Heart left ventricle (tissue), 16 donors: ENCODE measurements around the gene DSCAM. TPM values are rescaled to one million over a fixed set of nuclear protein-coding genes. Genes with fewer than 3 reads are reported as not detected.
A peak's percentile ranks its signal among the peaks of the same experiment; 100 is the strongest.

ENCODE experiments used
- ATAC-seq, 4 donors: fragments of 200-7000 bp; cut with Tn5 transposase; one replicate each; pipeline ENCODE4 v1.9.1; 2020 to 2022; ENCODE audit warnings: moderate library complexity in 4 of 4, mild to moderate bottlenecking in 3 of 4, moderate number of reproducible peaks in 1 of 4
- DNase-seq, 5 donors: peaks; one replicate each; pipeline ENCODE4 v3.0.0-alpha.2; 2020
- H3K27ac ChIP-seq, 12 donors: fragments of 200-600 bp; sonication (generic) in 4 of 12; one replicate each; pipeline versions ENCODE4 v1.5.0 to v1.8.0; 2016 to 2022; ENCODE audit warnings: mild to moderate bottlenecking in 2 of 12
- H3K27me3 ChIP-seq, 9 donors: fragments of 200-600 bp; sonication (generic) in 2 of 9; one replicate each; pipeline versions ENCODE4 v1.5.1 to v1.8.0; 2016 to 2022; ENCODE audit warnings: mild to moderate bottlenecking in 3 of 9
- H3K36me3 ChIP-seq, 9 donors: fragments of 200-600 bp; sonication (generic) in 2 of 9; one replicate each; pipeline versions ENCODE4 v1.5.0 to v1.8.0; 2018 to 2022; ENCODE audit warnings: mild to moderate bottlenecking in 2 of 9
- H3K4me1 ChIP-seq, 12 donors: fragments of 200-600 bp; sonication (generic) in 4 of 12; one replicate each; pipeline versions ENCODE4 v1.5.0 to v1.8.0; 2016 to 2022; ENCODE audit warnings: mild to moderate bottlenecking in 3 of 12
- H3K4me3 ChIP-seq, 12 donors: fragments of 200-600 bp; sonication (generic) in 4 of 12; one replicate each; pipeline versions ENCODE4 v1.5.0 to v1.8.0; 2017 to 2022; ENCODE audit warnings: mild to moderate bottlenecking in 9 of 12, moderate library complexity in 4 of 12
- H3K9me3 ChIP-seq, 12 donors: fragments of 200-600 bp; sonication (generic) in 4 of 12; one replicate each; pipeline versions ENCODE4 v1.5.0 to v1.8.0; 2016 to 2022; ENCODE audit warnings: mild to moderate bottlenecking in 1 of 12
- CTCF ChIP-seq, 12 donors: fragments of 200-600 bp; sonication (generic) in 4 of 12; IDR thresholded peaks; one replicate each; pipeline versions ENCODE4 v1.5.0 to v1.8.0; 2018 to 2022; ENCODE audit warnings: antibody characterized with exemption in 12 of 12, mild to moderate bottlenecking in 5 of 12
- POLR2A ChIP-seq, 2 donors: fragments of 450-650 bp; IDR thresholded peaks; one replicate each; pipeline ENCODE4 v1.6.1; 2017; ENCODE audit warnings: antibody characterized with exemption in 2 of 2, mild to moderate bottlenecking in 2 of 2, moderate library complexity in 2 of 2
- WGBS, 4 donors: extraction: QIAGEN DNeasy Blood & Tissue Kit in 2 of 4; methylation state at CpG; one replicate each; pipeline versions ENCODE4 v1.1.5 to v1.1.7; 2013 to 2018; 5-methylcytosine and 5-hydroxymethylcytosine counted together
- intact Hi-C, 10 donors: fragments of 100-400 bp; cut with DNase I; formaldehyde crosslinking; loops; one replicate each; pipeline versions ENCODE4 v1.11.1 to v1.14.2; 2022
- polyA plus RNA-seq, 2 donors: library from polyadenylated mRNA; stranded (reverse); fragments of 200-250 nt; gene quantifications; one replicate each; pipeline ENCODE4 v1.2.3, GENCODE V29; 2013
- total RNA-seq, 9 donors: library from RNA; depleted of rRNA in 2 of 9; stranded (reverse); fragments of >200 nt in 2 of 9; fragmentation: NEBNext Ultra II Directional in 3 of 9; extraction: Animal tissue kit (Norgen Biotek cat#: 25700) in 3 of 9; gene quantifications; one replicate each; pipeline versions ENCODE4 v1.1.0 to v1.2.4, GENCODE V29; 2016 to 2023
- donor health status: ischemic (EF 13 %, LVEDD 7.1; RV severe dilation, severe dysfunction).
- donor health status: healthy with polysubstance abuse.
- donor health status: DM: no; HTN: yes; CAD: no.
- donor health status: DM: no; HTN: no; CAD: no.
- donor health status: ischemic (EF 25% LVEDD 6.9; RV normal size, moderate dysfunction).
- donor health status: ischemic (EF 25% LVEDD 5.7; RV mildly dilated, moderate dysfunction).
- donor health status: healthy.
- donor health status: DM: yes; HTN: yes; CAD: no.
- donor health status: ischemic (EF 35%, LVEDD 5.7; RV mildly dilated, moderate dysfunction).
- donor health status: nonischemic (EF 11% LVEDD 7.7; RV severe dilation, severe dysfunction).
- donor health status: DM: yes; HTN: yes; CAD: no.
- donor health status: PGD.
- donor health status: ischemic (EF 29% LVEDD 5.4; RV normal size, mild dysfunction).
- donor health status: nonischemic (EF 23%, LVEDD 6.1; RV moderate dilation, normal function).

The DSCAM gene
- total and polyA plus RNA-seq, 11 donors, result 0.03 TPM; not detected in 10

GRCh38 chr21:40404396-40404800 is 442.6 kb downstream of the DSCAM start:
- no peaks in the 10 kb centered on the region for H3K27me3 ChIP-seq
- ATAC-seq (peak in 3 of 4 donors; percentile 45 to 58 (median 48)), DNase-seq (peak in 1 of 5 donors; percentile 22)
- TF ChIP-seq POLR2A (IDR thresholded peaks at IDR 0.05) (no peak), CTCF (IDR thresholded peaks at IDR 0.05) (no peak)
- 11 to 18% (median 14%) methylated on average over 3 of the region's 3 CpGs for WGBS, 4 donors
- intact Hi-C loops, result no loop called here
- no peak overlapping the region for H3K27ac ChIP-seq
- no peaks in the 10 kb centered on the region for H3K36me3 ChIP-seq
- H3K4me3 ChIP-seq, result no peak overlapping the region
- H3K9me3 ChIP-seq, result peaks cover 0 to 12% (median 0%) of the 10 kb centered on the region in 12 donors
- no peaks in the 10 kb centered on the region for H3K4me1 ChIP-seq

GRCh38 chr21:40402884-40403582 is 443.9 kb downstream of the DSCAM start:
- Histone ChIP-seq H3K27me3 (no peaks in the 10 kb centered on the region), H3K4me1 (no peaks in the 10 kb centered on the region), H3K9me3 (peaks cover 0 to 12% (median 0%) of the 10 kb centered on the region in 12 donors), H3K27ac (no peak overlapping the region), H3K36me3 (no peaks in the 10 kb centered on the region), H3K4me3 (no peak overlapping the region)
- TF ChIP-seq POLR2A (IDR thresholded peaks at IDR 0.05) (no peak), CTCF (IDR thresholded peaks at IDR 0.05) (no peak)
- no peak for ATAC-seq
- intact Hi-C loops, result no loop called here
- WGBS, 4 donors, result 92 to 98% (median 93%) methylated on average over 2 of the region's 2 CpGs
- no peak for DNase-seq

- TF ChIP-seq POLR2A (IDR thresholded peaks at IDR 0.05), result no peak
- TF ChIP-seq CTCF (IDR thresholded peaks at IDR 0.05), result no peak
- Histone ChIP-seq H3K36me3 (no peaks in the 10 kb centered on the region), H3K27me3 (no peaks in the 10 kb centered on the region), H3K27ac (no peak overlapping the region), H3K4me1 (no peaks in the 10 kb centered on the region), H3K4me3 (no peak overlapping the region), H3K9me3 (peaks cover 0 to 3% (median 0%) of the 10 kb centered on the region in 12 donors)
- intact Hi-C loops, result no loop called here
- DNase-seq (no peak), ATAC-seq (no peak)
- WGBS, 4 donors, result 76 to 87% (median 83%) methylated on average over 7 of the region's 7 CpGs
These were observed 451.2 kb downstream of the DSCAM start for GRCh38 chr21:40395732-40396131.

- Histone ChIP-seq H3K9me3 (no peaks in the 10 kb centered on the region), H3K36me3 (no peaks in the 10 kb centered on the region), H3K27ac (no peak overlapping the region), H3K4me3 (no peak overlapping the region), H3K4me1 (no peaks in the 10 kb centered on the region), H3K27me3 (peaks cover 0 to 8% (median 0%) of the 10 kb centered on the region in 9 donors)
- intact Hi-C loops, result no loop called here
- DNase-seq, result no peak
- no peak for ATAC-seq
- TF ChIP-seq POLR2A (IDR thresholded peaks at IDR 0.05) (no peak), CTCF (IDR thresholded peaks at IDR 0.05) (no peak)
- 72 to 84% (median 80%) methylated on average over 5 of the region's 5 CpGs for WGBS, 4 donors
These were observed 453.9 kb downstream of the DSCAM start for GRCh38 chr21:40393066-40393465.
